ENCODE data around the gene ENTREP3.

Gene ENTREP3

DNA sequence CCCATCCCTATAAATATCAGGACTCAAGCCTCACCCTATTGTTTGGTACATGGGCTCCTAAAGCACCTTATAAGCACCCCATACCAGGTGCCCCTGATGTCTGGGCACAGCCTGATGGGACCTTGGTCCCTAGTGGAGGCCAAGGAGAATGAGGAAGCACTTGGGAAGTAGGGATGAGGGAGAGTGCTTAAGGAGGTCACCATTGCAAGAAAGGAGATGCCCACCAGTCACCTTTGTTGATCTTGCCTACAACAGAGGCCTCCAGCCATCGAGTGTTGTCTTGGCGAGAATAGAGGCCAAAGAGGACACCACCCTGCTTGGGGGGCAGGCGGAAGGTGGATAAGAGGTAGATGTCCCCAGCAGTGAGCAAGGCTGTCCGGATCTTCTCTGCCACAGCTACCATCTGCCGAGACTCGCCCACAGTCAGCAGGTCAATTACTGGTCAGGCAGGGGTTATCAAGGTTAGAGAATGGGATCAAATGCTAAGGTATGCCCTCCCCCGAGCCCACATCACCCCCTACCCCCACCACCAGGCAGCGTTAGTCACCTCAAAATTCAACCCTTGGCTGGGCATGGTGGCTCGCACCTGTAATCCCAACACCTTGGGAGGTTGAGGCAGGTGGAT is 49.2 kb downstream of the ENTREP3 start:
- CTCF ChIA-PET: interaction anchor here (1.2 kb wide), 1 partner anchor 18 kb away, joined by 7 read pairs; no protein-coding TSS in a partner anchor
- peak overlapping the region; percentile 94 for H3K27ac ChIP-seq
- POLR2A ChIA-PET (ENCODE audit: low non-redundant PET): no interaction called here
- no peak for DNase-seq (ENCODE audit: low spot score)
- TF ChIP-seq, protein P1, sequence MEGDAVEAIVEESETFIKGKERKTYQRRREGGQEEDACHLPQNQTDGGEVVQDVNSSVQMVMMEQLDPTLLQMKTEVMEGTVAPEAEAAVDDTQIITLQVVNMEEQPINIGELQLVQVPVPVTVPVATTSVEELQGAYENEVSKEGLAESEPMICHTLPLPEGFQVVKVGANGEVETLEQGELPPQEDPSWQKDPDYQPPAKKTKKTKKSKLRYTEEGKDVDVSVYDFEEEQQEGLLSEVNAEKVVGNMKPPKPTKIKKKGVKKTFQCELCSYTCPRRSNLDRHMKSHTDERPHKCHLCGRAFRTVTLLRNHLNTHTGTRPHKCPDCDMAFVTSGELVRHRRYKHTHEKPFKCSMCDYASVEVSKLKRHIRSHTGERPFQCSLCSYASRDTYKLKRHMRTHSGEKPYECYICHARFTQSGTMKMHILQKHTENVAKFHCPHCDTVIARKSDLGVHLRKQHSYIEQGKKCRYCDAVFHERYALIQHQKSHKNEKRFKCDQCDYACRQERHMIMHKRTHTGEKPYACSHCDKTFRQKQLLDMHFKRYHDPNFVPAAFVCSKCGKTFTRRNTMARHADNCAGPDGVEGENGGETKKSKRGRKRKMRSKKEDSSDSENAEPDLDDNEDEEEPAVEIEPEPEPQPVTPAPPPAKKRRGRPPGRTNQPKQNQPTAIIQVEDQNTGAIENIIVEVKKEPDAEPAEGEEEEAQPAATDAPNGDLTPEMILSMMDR (conservative IDR thresholded peaks at IDR 0.05; ENCODE audit: low read depth): no peak

- ChIA-PET CTCF (interaction anchor here (0.6 kb wide), 1 partner anchor 418 kb away, joined by 3 read pairs; no protein-coding TSS in a partner anchor), POLR2A (ENCODE audit: low non-redundant PET) (no interaction called here)
- TF ChIP-seq, protein P1 (conservative IDR thresholded peaks at IDR 0.05; ENCODE audit: low read depth): no peak
- peak overlapping the region; percentile 23; the same call in 1 of the 2 replicates for H3K27ac ChIP-seq
- no peak for DNase-seq (ENCODE audit: low spot score)
These were observed 50.2 kb downstream of the ENTREP3 start for GRCh38 chr1:155205035-155205434.

GRCh38 chr1:155202731-155203515 is 52.4 kb downstream of the ENTREP3 start:
- no peak for DNase-seq (ENCODE audit: low spot score)
- TF ChIP-seq, protein P1 (conservative IDR thresholded peaks at IDR 0.05; ENCODE audit: low read depth): no peak
- H3K27ac ChIP-seq: peak overlapping the region; percentile 23
- ChIA-PET CTCF (interaction anchor here (0.6 to 1.9 kb wide), 4 partner anchors 9 to 406 kb away, joined by 4 to 6 read pairs (median 4); no protein-coding TSS in a partner anchor), POLR2A (ENCODE audit: low non-redundant PET) (interaction anchor here (0.5 to 1.0 kb wide), 2 partner anchors 9 to 24 kb away, joined by 3 read pairs; no protein-coding TSS in a partner anchor)

DNA sequence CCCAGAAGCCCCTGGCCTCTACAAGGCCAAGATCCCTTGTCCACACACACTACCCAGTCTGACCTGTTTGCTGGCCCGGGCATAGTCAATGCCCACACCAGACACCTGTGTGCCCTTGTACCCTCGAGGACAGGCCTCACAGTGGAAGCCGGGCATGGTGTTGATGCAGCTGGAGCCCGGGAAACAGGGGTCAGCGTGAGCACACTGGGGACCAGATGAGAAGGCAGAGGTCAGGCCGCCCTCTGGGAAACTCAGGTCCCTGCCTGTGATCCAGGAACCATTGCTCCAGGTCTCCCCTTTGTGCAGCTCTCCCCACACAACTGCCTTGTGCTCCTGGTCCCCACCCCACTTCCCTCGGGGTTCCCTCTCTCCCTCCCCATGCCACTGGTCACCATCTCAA is 53.1 kb downstream of the ENTREP3 start:
- no peak for DNase-seq (ENCODE audit: low spot score)
- H3K27ac ChIP-seq: peak overlapping the region; percentile 23
- TF ChIP-seq, protein P1 (conservative IDR thresholded peaks at IDR 0.05; ENCODE audit: low read depth): no peak
- ChIA-PET CTCF (interaction anchor here (0.6 to 1.0 kb wide), 2 partner anchors 9 to 407 kb away, joined by 3 to 4 read pairs; no protein-coding TSS in a partner anchor), POLR2A (ENCODE audit: low non-redundant PET) (interaction anchor here (0.5 kb wide), 1 partner anchor 383 kb away, joined by 5 read pairs; no protein-coding TSS in a partner anchor)

DNA sequence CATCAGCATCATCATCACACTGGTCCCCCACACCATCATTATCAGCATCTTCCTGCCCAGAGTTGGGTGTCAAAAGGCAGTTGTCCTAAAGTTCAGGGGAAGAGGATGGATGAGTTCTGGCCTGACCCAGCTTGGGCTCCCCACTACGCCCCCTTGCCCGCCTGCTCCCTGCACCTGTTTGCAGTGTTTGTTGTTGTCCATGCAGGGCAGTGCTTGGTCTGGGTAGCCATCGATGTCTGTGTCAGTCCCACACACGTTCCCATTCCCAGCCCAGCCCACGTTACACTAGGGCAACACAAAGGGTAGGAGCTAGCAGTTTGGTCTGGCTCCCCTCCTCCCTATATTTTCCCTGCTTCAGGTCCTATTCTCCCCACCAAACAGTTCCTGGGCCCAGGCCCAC is 54.4 kb downstream of the ENTREP3 start:
- ChIA-PET CTCF (no interaction called here), POLR2A (ENCODE audit: low non-redundant PET) (no interaction called here)
- DNase-seq (ENCODE audit: low spot score): no peak
- peak overlapping the region; percentile 37 for H3K27ac ChIP-seq
- TF ChIP-seq, protein P1 (conservative IDR thresholded peaks at IDR 0.05; ENCODE audit: low read depth): no peak

GRCh38 chr1:155199792-155200191 is 55.5 kb downstream of the ENTREP3 start:
- TF ChIP-seq, protein P1 (conservative IDR thresholded peaks at IDR 0.05; ENCODE audit: low read depth): no peak
- POLR2A ChIA-PET (ENCODE audit: low non-redundant PET): no interaction called here

More at GRCh38 chr1:155199792-155200191, 55.5 kb downstream of the ENTREP3 start:
- CTCF ChIA-PET: no interaction called here
- no peak for DNase-seq (ENCODE audit: low spot score)
- peak overlapping the region; percentile 37 for H3K27ac ChIP-seq

All from RWPE1 (cell line).